Ovary (tissue), 3 donors: ENCODE data around the gene MTG1.

Experiments
- CTCF ChIP-seq, 3 donors: fragments of 450-650 bp in 2 of 3; fragments of 200-600 bp in 1 of 3; IDR thresholded peaks; one replicate each; pipeline versions ENCODE4 v1.5.1 to v1.8.0; 2016 to 2022; ENCODE audit warnings: antibody characterized with exemption in 3 of 3, mild to moderate bottlenecking in 1 of 3
- EP300 ChIP-seq: sonication (generic); formaldehyde crosslinking; IDR thresholded peaks from one replicate; pipeline ENCODE4 v1.6.1; 2017; ENCODE audit warnings: antibody characterized with exemption
- POLR2A ChIP-seq: fragments of 450-650 bp; IDR thresholded peaks from one replicate; pipeline ENCODE4 v1.6.1; 2017; ENCODE audit warnings: antibody characterized with exemption, mild to moderate bottlenecking, moderate library complexity
- donor health status: DM: no; HTN: no; CAD: no.

GRCh38 chr10:133361773-133362441 lies 32.0 kb upstream of the MTG1 start:
- TF ChIP-seq CTCF (IDR thresholded peaks at IDR 0.05) (no peak), POLR2A (no peak), EP300 (no peak)
